NB4 (cell line): Measurements from ENCODE around the gene RABEP2.

Experiments used
- CTCF ChIP-seq: IDR thresholded peaks from one replicate; pipeline ENCODE4 v1.5.1; 2012; ENCODE audit warnings: low read depth, low read length
- MAX ChIP-seq: IDR thresholded peaks from 2 replicates; pipeline ENCODE4 v1.6.1; 2011; ENCODE audit warnings: low read depth, low read length
- MYC ChIP-seq: IDR thresholded peaks from 2 replicates; pipeline ENCODE4 v1.6.1; 2011; ENCODE audit warnings: low read depth, low read length
- POLR2A ChIP-seq: IDR thresholded peaks from 2 replicates; pipeline ENCODE4 v1.6.1; 2011; ENCODE audit warnings: mild to moderate bottlenecking; ENCODE audit not compliant: insufficient read length; ENCODE audit errors: extremely low read depth

- TF ChIP-seq CTCF (no peak), POLR2A (no peak), MAX (no peak), MYC (no peak)
Observed at GRCh38 chr16:28882551-28883160, 42.4 kb downstream of the RABEP2 start.
